Hepatocyte (in vitro differentiated cells): ENCODE measurements around the gene SULT1A3.
"Not testable (repeated sequence)": the region's sequence is repeated elsewhere in the genome, so short reads cannot be mapped to it uniquely, and the experiment has no call there.

Source experiments
- EZH2phosphoT487 ChIP-seq: fragments of 200-600 bp; sonication (generic); IDR thresholded peaks from one replicate; pipeline ENCODE4 v1.6.1; 2018; ENCODE audit warnings: antibody characterized with exemption, mild to moderate bottlenecking, low read depth, moderate library complexity; ENCODE audit not compliant: unreplicated experiment, severe bottlenecking
- TF ChIP-seq, protein P1 (sequence below): fragments of 200-600 bp; sonication (generic); IDR thresholded peaks from 2 replicates; pipeline ENCODE4 v1.5.1; 2016; ENCODE audit warnings: antibody characterized with exemption, mild to moderate bottlenecking; ENCODE audit not compliant: poor library complexity

DNA sequence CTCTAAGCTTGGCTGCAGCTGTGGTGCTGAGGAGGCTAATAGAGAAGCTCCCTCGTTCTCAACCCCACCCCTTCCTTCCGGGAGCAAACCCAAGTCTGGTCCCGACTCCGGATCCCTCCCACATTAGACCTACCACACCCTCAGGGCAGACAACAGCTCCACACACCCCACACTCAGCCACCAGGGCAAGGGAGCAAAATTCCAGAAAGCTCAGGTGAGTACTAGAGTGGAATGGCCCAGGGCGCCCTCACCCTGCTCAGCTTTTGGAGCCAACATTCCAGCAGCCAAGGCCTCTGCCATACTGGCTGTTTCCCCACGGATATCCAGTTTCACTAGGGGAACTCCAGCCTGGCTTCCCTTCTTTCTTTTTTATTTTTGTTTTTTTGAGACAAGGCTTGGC, 10.0 kb downstream of the SULT1A3 start:
- TF ChIP-seq, protein P1, sequence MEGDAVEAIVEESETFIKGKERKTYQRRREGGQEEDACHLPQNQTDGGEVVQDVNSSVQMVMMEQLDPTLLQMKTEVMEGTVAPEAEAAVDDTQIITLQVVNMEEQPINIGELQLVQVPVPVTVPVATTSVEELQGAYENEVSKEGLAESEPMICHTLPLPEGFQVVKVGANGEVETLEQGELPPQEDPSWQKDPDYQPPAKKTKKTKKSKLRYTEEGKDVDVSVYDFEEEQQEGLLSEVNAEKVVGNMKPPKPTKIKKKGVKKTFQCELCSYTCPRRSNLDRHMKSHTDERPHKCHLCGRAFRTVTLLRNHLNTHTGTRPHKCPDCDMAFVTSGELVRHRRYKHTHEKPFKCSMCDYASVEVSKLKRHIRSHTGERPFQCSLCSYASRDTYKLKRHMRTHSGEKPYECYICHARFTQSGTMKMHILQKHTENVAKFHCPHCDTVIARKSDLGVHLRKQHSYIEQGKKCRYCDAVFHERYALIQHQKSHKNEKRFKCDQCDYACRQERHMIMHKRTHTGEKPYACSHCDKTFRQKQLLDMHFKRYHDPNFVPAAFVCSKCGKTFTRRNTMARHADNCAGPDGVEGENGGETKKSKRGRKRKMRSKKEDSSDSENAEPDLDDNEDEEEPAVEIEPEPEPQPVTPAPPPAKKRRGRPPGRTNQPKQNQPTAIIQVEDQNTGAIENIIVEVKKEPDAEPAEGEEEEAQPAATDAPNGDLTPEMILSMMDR: not testable (repeated sequence)
- TF ChIP-seq EZH2phosphoT487: not testable (repeated sequence)
